GM12875 (cell line): ENCODE data around the gene MIGA1.

ENCODE experiments used
- H3K4me3 ChIP-seq: one replicate; pipeline ENCODE4 v1.5.1; 2011; ENCODE audit warnings: low read depth, low read length, control low read depth
- CTCF ChIP-seq: IDR thresholded peaks from 2 replicates; pipeline ENCODE4 v1.5.1; 2011; ENCODE audit warnings: low read depth, mild to moderate bottlenecking, control low read depth, inconsistent platforms, low read length, moderate library complexity, borderline replicate concordance; ENCODE audit not compliant: insufficient read depth

Gene MIGA1

DNA sequence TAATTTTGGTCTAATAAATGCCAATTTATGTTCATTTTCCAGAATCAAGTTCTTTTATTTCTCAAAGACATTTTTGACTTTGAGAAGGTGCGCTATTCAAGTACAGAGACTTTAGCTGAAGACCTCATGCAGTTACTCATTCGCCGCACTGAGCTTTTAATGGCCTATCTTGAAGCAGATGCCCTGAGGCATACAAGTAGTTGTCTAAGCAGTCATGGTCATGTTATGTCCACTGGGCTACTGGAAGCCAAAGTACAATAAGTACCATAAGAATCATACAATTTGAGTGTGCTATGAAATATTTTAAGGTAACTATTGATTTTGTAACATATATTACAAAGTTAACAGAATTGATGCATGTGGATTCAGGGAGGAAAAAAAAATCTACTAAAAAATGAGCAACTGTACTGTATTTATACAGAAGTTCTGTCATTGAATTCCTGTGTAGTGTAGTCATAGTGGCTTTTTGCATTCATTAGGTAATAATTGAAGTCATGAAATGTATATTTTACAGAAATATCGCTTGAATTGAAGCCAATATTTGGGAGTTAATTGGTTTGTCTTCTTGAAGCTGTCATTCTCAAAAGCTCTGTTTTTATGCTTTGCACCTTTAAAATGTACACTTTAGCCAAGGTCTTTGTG is 95.5 kb downstream of the MIGA1 start:
- H3K4me3 ChIP-seq, result no peak overlapping the region
- TF ChIP-seq CTCF, result no peak

- TF ChIP-seq CTCF, result no peak
- no peak overlapping the region for H3K4me3 ChIP-seq
These were observed 97.4 kb downstream of the MIGA1 start for GRCh38 chr1:77876884-77877283.

GRCh38 chr1:77881061-77881460 is 101.6 kb downstream of the MIGA1 start:
- no peak for TF ChIP-seq CTCF
- H3K4me3 ChIP-seq, result no peak overlapping the region

- TF ChIP-seq CTCF, result no peak
- H3K4me3 ChIP-seq, result no peak overlapping the region
These were observed 103.0 kb downstream of the MIGA1 start for GRCh38 chr1:77882411-77882810.

- H3K4me3 ChIP-seq, result peak within 1 kb of the TSS; percentile 53
- TF ChIP-seq CTCF, result no peak
These were observed 108.8 kb downstream of the MIGA1 start, which contains the start of gene NEXN for GRCh38 chr1:77888081-77888780. TSS of gene NEXN (plus strand) at chr1:77888624. CDS start at chr1:77916107, 27,483 bp downstream.

GRCh38 chr1:77888781-77889642 is 109.6 kb downstream of the MIGA1 start:
- TF ChIP-seq CTCF, result no peak
- peak overlapping the region; percentile 53 for H3K4me3 ChIP-seq
